ENCODE data around the gene KRABD2.

DNA sequence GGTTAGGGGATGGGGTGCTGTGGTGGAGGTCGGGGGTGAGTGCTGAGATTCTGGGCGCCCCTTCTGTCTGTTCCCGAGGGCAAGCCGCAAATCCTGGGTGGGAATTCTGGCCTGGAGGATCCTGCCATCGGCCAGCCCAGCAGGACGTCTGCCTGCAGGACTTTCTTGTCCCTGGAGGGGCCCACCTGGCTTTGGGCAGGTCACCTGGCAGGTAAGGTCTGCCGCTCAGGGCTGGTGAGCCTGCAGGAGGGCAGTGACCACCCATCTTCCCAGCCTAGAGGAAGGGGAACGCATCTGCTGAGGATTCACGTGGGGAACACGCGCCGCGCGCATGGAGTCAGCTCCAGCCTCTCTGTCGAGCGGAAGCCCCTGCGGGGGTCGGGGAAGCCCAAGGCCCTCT lies 15.8 kb upstream of the KRABD2 start:
- no peak for TF ChIP-seq POLR2AphosphoS5 (IDR thresholded peaks at IDR 0.05)
- TF ChIP-seq, protein P1, sequence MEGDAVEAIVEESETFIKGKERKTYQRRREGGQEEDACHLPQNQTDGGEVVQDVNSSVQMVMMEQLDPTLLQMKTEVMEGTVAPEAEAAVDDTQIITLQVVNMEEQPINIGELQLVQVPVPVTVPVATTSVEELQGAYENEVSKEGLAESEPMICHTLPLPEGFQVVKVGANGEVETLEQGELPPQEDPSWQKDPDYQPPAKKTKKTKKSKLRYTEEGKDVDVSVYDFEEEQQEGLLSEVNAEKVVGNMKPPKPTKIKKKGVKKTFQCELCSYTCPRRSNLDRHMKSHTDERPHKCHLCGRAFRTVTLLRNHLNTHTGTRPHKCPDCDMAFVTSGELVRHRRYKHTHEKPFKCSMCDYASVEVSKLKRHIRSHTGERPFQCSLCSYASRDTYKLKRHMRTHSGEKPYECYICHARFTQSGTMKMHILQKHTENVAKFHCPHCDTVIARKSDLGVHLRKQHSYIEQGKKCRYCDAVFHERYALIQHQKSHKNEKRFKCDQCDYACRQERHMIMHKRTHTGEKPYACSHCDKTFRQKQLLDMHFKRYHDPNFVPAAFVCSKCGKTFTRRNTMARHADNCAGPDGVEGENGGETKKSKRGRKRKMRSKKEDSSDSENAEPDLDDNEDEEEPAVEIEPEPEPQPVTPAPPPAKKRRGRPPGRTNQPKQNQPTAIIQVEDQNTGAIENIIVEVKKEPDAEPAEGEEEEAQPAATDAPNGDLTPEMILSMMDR (IDR thresholded peaks at IDR 0.05), result no peak
